Measurements from ENCODE around the gene SCYL1.

The SCYL1 gene

GRCh38 chr11:65492637-65493366 is 32.1 kb upstream of the SCYL1 start:
- DNase-seq (ENCODE audit: insufficient read length, low spot score): no peak
- peak; percentile 79 for FAIRE-seq

GRCh38 chr11:65493367-65494176 is 31.3 kb upstream of the SCYL1 start:
- no peak for FAIRE-seq
- no peak for DNase-seq (ENCODE audit: insufficient read length, low spot score)

GRCh38 chr11:65496304-65497140 is 28.4 kb upstream of the SCYL1 start:
- DNase-seq (ENCODE audit: insufficient read length, low spot score) (no peak), FAIRE-seq (no peak)

- FAIRE-seq: peak; percentile 87
- no peak for DNase-seq (ENCODE audit: insufficient read length, low spot score)
Measured at GRCh38 chr11:65497141-65498041, 27.5 kb upstream of the SCYL1 start.

- DNase-seq (ENCODE audit: insufficient read length, low spot score): no peak
- FAIRE-seq: peak; percentile 73
Measured at GRCh38 chr11:65498042-65498726, 26.7 kb upstream of the SCYL1 start.

- FAIRE-seq: no peak
- no peak for DNase-seq (ENCODE audit: insufficient read length, low spot score)
Measured at GRCh38 chr11:65498727-65498976, 26.2 kb upstream of the SCYL1 start.

GRCh38 chr11:65498977-65499712 is 25.7 kb upstream of the SCYL1 start, which contains the start of gene MALAT1:
Gene MALAT1 (plus strand): TSS chr11:65499045.
- DNase-seq (ENCODE audit: insufficient read length, low spot score) (no peak), FAIRE-seq (peak; percentile 69)

GRCh38 chr11:65499713-65500386 is 25.0 kb upstream of the SCYL1 start:
- FAIRE-seq: no peak
- no peak for DNase-seq (ENCODE audit: insufficient read length, low spot score)

GRCh38 chr11:65500387-65501185 is 24.3 kb upstream of the SCYL1 start:
- no peak for DNase-seq (ENCODE audit: insufficient read length, low spot score)
- FAIRE-seq: no peak

- FAIRE-seq: no peak
Measured at GRCh38 chr11:65501186-65501471, 23.8 kb upstream of the SCYL1 start.

GRCh38 chr11:65501472-65502273 is 23.2 kb upstream of the SCYL1 start:
- DNase-seq (ENCODE audit: insufficient read length, low spot score) (no peak), FAIRE-seq (no peak)

More at GRCh38 chr11:65501186-65501471, 23.8 kb upstream of the SCYL1 start:
- DNase-seq (ENCODE audit: insufficient read length, low spot score): no peak

GRCh38 chr11:65502274-65502554 is 22.7 kb upstream of the SCYL1 start:
- DNase-seq (ENCODE audit: insufficient read length, low spot score) (no peak), FAIRE-seq (no peak)

GRCh38 chr11:65502555-65503367 is 22.1 kb upstream of the SCYL1 start:
- no peak for DNase-seq (ENCODE audit: insufficient read length, low spot score)
- no peak for FAIRE-seq

GRCh38 chr11:65503368-65503948 is 21.4 kb upstream of the SCYL1 start:
- FAIRE-seq: no peak
- DNase-seq (ENCODE audit: insufficient read length, low spot score): no peak

- no peak for DNase-seq (ENCODE audit: insufficient read length, low spot score)
- FAIRE-seq: no peak
Measured at GRCh38 chr11:65503949-65504673, 20.8 kb upstream of the SCYL1 start.
